Endodermal cell (in vitro differentiated cells): ENCODE data around the gene SARNP. TPM values are rescaled to one million over a fixed set of nuclear protein-coding genes. Genes with fewer than 3 reads are reported as not detected.
"Not testable (repeated sequence)": the region's sequence is repeated elsewhere in the genome, so short reads cannot be mapped to it uniquely, and the experiment has no call there.

ENCODE experiments used
- DNase-seq: peaks from one replicate; pipeline ENCODE4 v3.0.0-alpha.2; 2017
- H3K27ac ChIP-seq: 2 replicates; pipeline ENCODE4 v1.5.1; 2013; ENCODE audit warnings: mild to moderate bottlenecking, low read depth, low read length, moderate library complexity
- H3K27me3 ChIP-seq: 2 replicates; pipeline ENCODE4 v1.6.1; 2013; ENCODE audit warnings: mild to moderate bottlenecking, low read length, moderate library complexity; ENCODE audit not compliant: insufficient read depth, control insufficient read depth, poor library complexity, severe bottlenecking
- H3K36me3 ChIP-seq: 2 replicates; pipeline ENCODE4 v1.7.0; 2013; ENCODE audit warnings: mild to moderate bottlenecking, low read length, moderate library complexity; ENCODE audit not compliant: control insufficient read depth, insufficient read depth
- H3K4me1 ChIP-seq: one replicate; pipeline ENCODE4 v1.7.0; 2013; ENCODE audit warnings: low read length; ENCODE audit not compliant: control insufficient read depth, insufficient read depth
- H3K4me3 ChIP-seq: 2 replicates; pipeline ENCODE4 v1.5.1; 2013; ENCODE audit warnings: mild to moderate bottlenecking, low read length, moderate library complexity
- H3K9ac ChIP-seq: 2 replicates; pipeline ENCODE4 v1.6.1; 2013; ENCODE audit warnings: mild to moderate bottlenecking, low read length, moderate library complexity; ENCODE audit not compliant: poor library complexity, severe bottlenecking; ENCODE audit errors: extremely low read depth
- H3K9me3 ChIP-seq: 2 replicates; pipeline ENCODE4 v1.6.1; 2013; ENCODE audit warnings: mild to moderate bottlenecking, low read length, moderate library complexity; ENCODE audit not compliant: control insufficient read depth
- H3K27ac Mint-ChIP-seq: 2 replicates; pipeline ENCODE4 v1.8.0; 2020; ENCODE audit warnings: mixed read lengths
- H3K27me3 Mint-ChIP-seq: 2 replicates; pipeline ENCODE4 v1.8.0; 2021; ENCODE audit warnings: mild to moderate bottlenecking, mixed read lengths; ENCODE audit not compliant: insufficient read depth
- H3K36me3 Mint-ChIP-seq: 2 replicates; pipeline ENCODE4 v1.8.0; 2020; ENCODE audit warnings: low read depth, mixed read lengths
- H3K4me1 Mint-ChIP-seq: 2 replicates; pipeline ENCODE4 v1.8.0; 2020; ENCODE audit warnings: mixed read lengths
- H3K4me3 Mint-ChIP-seq: 2 replicates; pipeline ENCODE4 v1.8.0; 2020; ENCODE audit warnings: mild to moderate bottlenecking, moderate library complexity, mixed read lengths
- H3K9me3 Mint-ChIP-seq: 2 replicates; pipeline ENCODE4 v1.8.0; 2020; ENCODE audit warnings: mild to moderate bottlenecking, mixed read lengths
- CTCF ChIP-seq: fragments of 200-600 bp; sonication (generic); conservative IDR thresholded peaks from 2 replicates; pipeline ENCODE4 v1.5.0; 2021; ENCODE audit warnings: antibody characterized with exemption, mild to moderate bottlenecking
- WGBS, 2 experiments: methylation state at CpG; one replicate each; pipeline versions ENCODE4 v1.1.5 to v1.1.7; 2013; ENCODE audit warnings: missing lambda C conversion rate in 2 of 2, mixed read lengths in 1 of 2; ENCODE audit not compliant: insufficient coverage in 1 of 2, insufficient read length in 1 of 2; 5-methylcytosine and 5-hydroxymethylcytosine counted together
- long read RNA-seq, 4 experiments: library from polyadenylated mRNA in 2 of 4; library from RNA in 1 of 4; library from capped mRNA in 1 of 4; stranded (forward) in 3 of 4; unstranded in 1 of 4; transcript quantifications; one replicate each; pipeline ENCODE4 v2.0.0, GENCODE V29; 2020 to 2021; ENCODE audit warnings: inconsistent platforms in 1 of 4
- polyA plus RNA-seq, 2 experiments: library from polyadenylated mRNA; stranded (reverse); fragments of 50-300 nt; gene quantifications; one replicate each; pipeline ENCODE4 v1.2.3, GENCODE V29; 2013
- total RNA-seq, 2 donors: library from RNA; stranded (reverse); fragmentation: NEBNext Ultra II Directional in 1 of 2; extraction: Animal tissue kit (Norgen Biotek cat#: 25700) in 1 of 2; gene quantifications; 2 replicates in 1 of 2; 3 replicates in 1 of 2; pipeline ENCODE4 v1.2.1, GENCODE V29; 2021

SARNP gene, protein sequence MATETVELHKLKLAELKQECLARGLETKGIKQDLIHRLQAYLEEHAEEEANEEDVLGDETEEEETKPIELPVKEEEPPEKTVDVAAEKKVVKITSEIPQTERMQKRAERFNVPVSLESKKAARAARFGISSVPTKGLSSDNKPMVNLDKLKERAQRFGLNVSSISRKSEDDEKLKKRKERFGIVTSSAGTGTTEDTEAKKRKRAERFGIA
- total RNA-seq = 100 to 1,000 TPM in 1 of 2 donors, 10 to 100 TPM in 1; 95.7 to 119 TPM
- polyA plus RNA-seq (2013, experiment 1 of 2) = 161 TPM
- polyA plus RNA-seq (2013, experiment 2 of 2) = 152 TPM
- long read RNA-seq, experiment 1, transcript SARNP-201 (11 exons, 926 nt) = major isoform, 22 of 52 reads
- long read RNA-seq, experiment 1, partial matches to known transcripts = 8 of 52 reads
- long read RNA-seq, experiment 1, other reads (novel, unspliced or antisense) = 19 of 52 reads
- long read RNA-seq, experiment 2, transcript SARNP-201 (11 exons, 926 nt) = major isoform, 117 of 136 reads
- long read RNA-seq, experiment 2, transcript SARNP-202 (12 exons, 1,163 nt) = minor isoform, 8 of 136 reads
- long read RNA-seq, experiment 2, partial matches to known transcripts = 1 of 136 reads
- long read RNA-seq, experiment 2, other reads (novel, unspliced or antisense) = 10 of 136 reads
- long read RNA-seq, experiment 3, transcript SARNP-202 (12 exons, 1,163 nt) = minor isoform, 5 of 75 reads
- long read RNA-seq, experiment 3, transcript SARNP-201 (11 exons, 926 nt) = major isoform, 60 of 75 reads
- long read RNA-seq, experiment 3, partial matches to known transcripts = 2 of 75 reads
- long read RNA-seq, experiment 3, other reads (novel, unspliced or antisense) = 8 of 75 reads
- long read RNA-seq, experiment 4, transcript SARNP-201 (11 exons, 926 nt) = major isoform, 364 of 412 reads
- long read RNA-seq, experiment 4, transcript SARNP-202 (12 exons, 1,163 nt) = minor isoform, 15 of 412 reads
- long read RNA-seq, experiment 4, partial matches to known transcripts = 18 of 412 reads
- long read RNA-seq, experiment 4, other reads (novel, unspliced or antisense) = 15 of 412 reads

GRCh38 chr12:55817345-55818139, at the start of gene SARNP, which contains the start of gene ORMDL2:
TSS of gene SARNP (minus strand) at chr12:55817724. CDS start at chr12:55817701, 23 bp downstream.
TSS of gene ORMDL2 (plus strand) at chr12:55818041. CDS start at chr12:55819000, 959 bp downstream.
- TF ChIP-seq CTCF = no peak
- 0 to 1% methylated on average over 30 to 38 of the region's 38 CpGs for WGBS, 2 experiments
- Histone ChIP-seq H3K9ac (peak within 1 kb of the TSS; percentile 84), H3K36me3 (peaks cover 66% of the 10 kb centered on the region), H3K4me3 (peak within 1 kb of the TSS; percentile 99), H3K27ac (peak within 1 kb of the TSS; percentile 27), H3K27me3 (no peaks in the 10 kb centered on the region), H3K9me3 (no peaks in the 10 kb centered on the region), H3K4me1 (peaks cover 4% of the 10 kb centered on the region)
- Mint-ChIP-seq H3K9me3 (no peaks in the 10 kb centered on the region), H3K4me1 (peaks cover 21% of the 10 kb centered on the region), H3K27me3 (no peaks in the 10 kb centered on the region), H3K27ac (no peak within 1 kb of the TSS), H3K36me3 (peaks cover 40% of the 10 kb centered on the region), H3K4me3 (no peak within 1 kb of the TSS)
- peak; percentile 100 for DNase-seq

- not testable (repeated sequence) for DNase-seq
- WGBS, 2 experiments = 80 to 96% methylated on average over 1 to 3 of the region's 3 CpGs
Measured at GRCh38 chr12:55866454-55867004, 49.0 kb upstream of the SARNP start.

DNA sequence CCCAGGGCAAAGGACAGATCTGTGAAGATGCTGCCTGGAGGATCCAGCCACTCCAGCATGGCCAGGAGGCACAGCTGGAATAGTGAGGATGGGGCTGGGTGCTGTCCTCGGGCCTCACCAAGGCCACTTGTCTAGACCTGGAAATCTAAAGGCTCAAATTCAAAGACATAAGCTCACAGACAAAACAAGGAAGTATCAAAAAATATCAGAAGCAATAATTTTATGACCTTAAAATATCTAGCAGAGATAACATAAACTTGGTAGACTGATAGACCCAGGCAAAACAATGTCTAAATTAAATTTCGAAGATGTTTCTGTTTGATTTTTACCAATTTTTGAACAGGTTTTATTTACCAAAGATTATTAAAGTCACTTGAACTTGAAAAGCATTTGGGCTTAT, 47.8 kb upstream of the SARNP start:
- no peak overlapping the region for H3K27ac Mint-ChIP-seq
- H3K27me3 Mint-ChIP-seq = no peaks in the 10 kb centered on the region
- H3K27me3 ChIP-seq = no peaks in the 10 kb centered on the region
- H3K36me3 ChIP-seq = no peaks in the 10 kb centered on the region
- 96 to 100% methylated on average over 2 of the region's 2 CpGs for WGBS, 2 experiments
- peaks cover 10% of the 10 kb centered on the region for H3K9me3 ChIP-seq
- no peaks in the 10 kb centered on the region for H3K4me1 ChIP-seq
- no peaks in the 10 kb centered on the region for H3K4me1 Mint-ChIP-seq
- no peak overlapping the region for H3K4me3 ChIP-seq
- TF ChIP-seq CTCF = no peak
- no peak for DNase-seq
- H3K36me3 Mint-ChIP-seq = no peaks in the 10 kb centered on the region
- no peak overlapping the region for H3K4me3 Mint-ChIP-seq
- no peak overlapping the region for H3K27ac ChIP-seq
- peaks cover 17% of the 10 kb centered on the region for H3K9me3 Mint-ChIP-seq
- no peak overlapping the region for H3K9ac ChIP-seq

More at GRCh38 chr12:55866454-55867004, 49.0 kb upstream of the SARNP start:
- H3K27ac ChIP-seq, H3K36me3 ChIP-seq, H3K36me3 Mint-ChIP-seq, H3K27me3 Mint-ChIP-seq, H3K4me1 Mint-ChIP-seq, H3K4me1 ChIP-seq, H3K27ac Mint-ChIP-seq, H3K9ac ChIP-seq, H3K9me3 ChIP-seq, H3K4me3 Mint-ChIP-seq, H3K4me3 ChIP-seq, H3K27me3 ChIP-seq: not testable (repeated sequence)
- H3K9me3 Mint-ChIP-seq = peaks cover 17% of the 10 kb centered on the region

GRCh38 chr12:55862931-55863330, 45.4 kb upstream of the SARNP start:
- WGBS, 2 experiments = 96 to 100% methylated on average over 1 to 7 of the region's 13 CpGs
- H3K27ac Mint-ChIP-seq, H3K4me3 Mint-ChIP-seq, DNase-seq, H3K9ac ChIP-seq, H3K4me1 ChIP-seq, H3K27me3 Mint-ChIP-seq, H3K36me3 Mint-ChIP-seq, H3K27ac ChIP-seq, H3K4me3 ChIP-seq, H3K9me3 ChIP-seq, H3K36me3 ChIP-seq, H3K4me1 Mint-ChIP-seq, H3K27me3 ChIP-seq: not testable (repeated sequence)
- peaks cover 17% of the 10 kb centered on the region for H3K9me3 Mint-ChIP-seq
